LNCaP clone FGC (cell line): Measurements from ENCODE around the gene LRRC8B.

ENCODE experiments used
- DNase-seq: peaks from one replicate; pipeline ENCODE4 v3.0.0-alpha.2; 2011; ENCODE audit warnings: low read depth
- H3K4me3 ChIP-seq: 2 replicates; pipeline ENCODE4 v1.5.1; 2011; ENCODE audit warnings: mild to moderate bottlenecking, low read depth, low read length, control low read depth
- TF ChIP-seq, protein P1 (sequence below): IDR thresholded peaks from 2 replicates; pipeline ENCODE4 v1.5.1; 2012; ENCODE audit warnings: mild to moderate bottlenecking; ENCODE audit not compliant: control insufficient read depth, insufficient read depth; ENCODE audit errors: extremely low read depth

Gene LRRC8B

DNA sequence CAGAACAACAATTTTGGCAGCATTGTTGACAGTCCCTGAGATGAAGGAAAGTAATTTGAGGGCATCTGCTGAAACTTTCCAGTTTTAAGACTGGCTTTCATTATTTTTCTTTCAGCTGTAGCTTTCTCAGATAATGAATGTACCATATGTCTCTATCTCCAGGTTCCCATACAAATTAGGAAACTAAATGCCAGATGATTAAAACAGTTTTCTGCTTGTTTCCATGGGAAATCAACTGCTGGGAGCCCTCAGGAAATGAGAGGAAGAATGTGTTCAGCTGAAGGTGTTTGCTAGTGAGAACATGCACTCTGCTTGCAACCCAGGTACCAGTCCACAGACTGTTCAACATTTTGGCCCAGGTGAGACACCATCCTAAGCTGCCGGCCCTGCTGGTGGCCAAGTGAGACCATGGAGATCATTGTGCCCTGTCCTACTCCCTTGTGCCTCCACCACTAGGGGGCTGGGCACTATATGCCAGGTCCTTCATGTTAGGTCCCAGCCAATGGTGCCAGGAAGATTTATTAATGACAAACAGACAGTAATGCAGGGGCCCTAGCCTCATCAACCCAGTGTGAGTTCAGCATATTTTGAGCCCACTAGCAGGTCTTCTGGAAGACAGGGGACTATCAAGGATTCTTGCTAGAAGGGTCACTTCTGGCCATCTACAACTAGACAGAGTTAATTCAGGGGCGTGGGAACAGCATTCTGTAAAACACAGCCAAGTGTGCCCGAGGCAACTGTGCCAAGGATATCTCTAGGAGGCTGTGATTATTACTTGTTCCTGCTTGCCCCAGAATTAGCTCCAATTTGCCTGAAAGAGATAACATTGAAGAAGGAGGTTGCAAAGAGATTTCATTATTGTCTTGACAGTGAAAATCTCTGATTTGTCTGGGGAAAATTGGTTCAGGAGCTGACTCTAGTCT is 91.3 kb downstream of the LRRC8B start:
- TF ChIP-seq, protein P1, sequence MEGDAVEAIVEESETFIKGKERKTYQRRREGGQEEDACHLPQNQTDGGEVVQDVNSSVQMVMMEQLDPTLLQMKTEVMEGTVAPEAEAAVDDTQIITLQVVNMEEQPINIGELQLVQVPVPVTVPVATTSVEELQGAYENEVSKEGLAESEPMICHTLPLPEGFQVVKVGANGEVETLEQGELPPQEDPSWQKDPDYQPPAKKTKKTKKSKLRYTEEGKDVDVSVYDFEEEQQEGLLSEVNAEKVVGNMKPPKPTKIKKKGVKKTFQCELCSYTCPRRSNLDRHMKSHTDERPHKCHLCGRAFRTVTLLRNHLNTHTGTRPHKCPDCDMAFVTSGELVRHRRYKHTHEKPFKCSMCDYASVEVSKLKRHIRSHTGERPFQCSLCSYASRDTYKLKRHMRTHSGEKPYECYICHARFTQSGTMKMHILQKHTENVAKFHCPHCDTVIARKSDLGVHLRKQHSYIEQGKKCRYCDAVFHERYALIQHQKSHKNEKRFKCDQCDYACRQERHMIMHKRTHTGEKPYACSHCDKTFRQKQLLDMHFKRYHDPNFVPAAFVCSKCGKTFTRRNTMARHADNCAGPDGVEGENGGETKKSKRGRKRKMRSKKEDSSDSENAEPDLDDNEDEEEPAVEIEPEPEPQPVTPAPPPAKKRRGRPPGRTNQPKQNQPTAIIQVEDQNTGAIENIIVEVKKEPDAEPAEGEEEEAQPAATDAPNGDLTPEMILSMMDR = peak; percentile 29; the same call in 1 of the 2 replicates
- DNase-seq = no peak
- H3K4me3 ChIP-seq = no peak overlapping the region

DNA sequence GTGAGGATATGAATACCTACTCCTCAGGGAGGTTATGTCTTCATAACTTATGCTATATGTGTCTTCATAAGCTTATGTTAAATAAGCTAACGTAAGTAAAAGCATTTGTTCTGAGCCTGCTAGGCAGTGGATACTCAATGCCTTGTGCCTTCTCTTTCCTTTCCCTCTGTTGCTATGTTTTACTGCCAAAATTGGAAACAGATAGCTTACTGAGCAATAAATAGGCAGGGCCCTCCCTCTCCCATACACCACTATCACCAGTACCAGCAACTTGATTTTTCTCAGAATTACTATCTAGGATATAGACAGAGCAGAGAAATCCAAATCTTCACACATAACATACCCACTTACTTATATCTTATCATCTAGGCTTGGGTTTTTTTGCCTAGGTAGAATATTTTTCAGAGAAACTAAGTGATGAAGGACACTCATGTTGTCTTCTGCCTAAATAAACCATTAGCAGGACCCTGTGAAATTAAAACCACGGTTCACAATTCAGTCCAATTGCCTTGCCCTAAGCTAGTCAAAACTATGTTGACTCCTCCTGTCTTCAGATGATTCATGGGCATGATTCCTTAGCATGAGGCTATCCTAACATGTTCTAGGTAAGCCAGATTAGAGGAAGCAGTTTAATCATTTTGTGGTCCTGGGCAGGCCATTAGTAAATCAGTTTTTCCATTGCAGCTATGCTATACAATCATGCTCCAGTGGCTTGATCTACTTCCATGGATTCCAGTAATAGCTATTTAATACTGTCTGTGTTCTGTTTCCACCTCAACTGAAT is 92.4 kb downstream of the LRRC8B start:
- DNase-seq = no peak
- TF ChIP-seq, protein P1 = no peak
- no peak overlapping the region for H3K4me3 ChIP-seq

DNA sequence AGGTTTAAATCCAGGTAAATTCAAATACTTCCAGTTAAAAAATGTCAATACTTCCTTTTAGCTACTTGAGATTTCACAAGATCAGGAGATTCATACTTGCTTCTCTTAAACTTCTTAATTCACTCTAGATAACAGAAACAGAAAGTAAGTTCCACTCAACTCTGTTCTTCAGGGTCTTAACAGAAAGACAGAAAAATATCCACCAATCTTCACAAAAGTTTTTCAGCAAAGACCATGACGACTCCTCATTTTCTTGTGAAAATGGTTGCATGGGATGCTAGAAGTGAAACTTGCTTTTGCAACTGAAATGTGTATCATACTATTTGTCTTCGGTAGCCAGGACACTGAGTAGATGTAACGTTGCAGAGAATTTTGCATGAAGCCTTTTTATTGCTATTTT is 96.0 kb downstream of the LRRC8B start:
- DNase-seq = no peak
- H3K4me3 ChIP-seq = no peak overlapping the region
- TF ChIP-seq, protein P1 = no peak

DNA sequence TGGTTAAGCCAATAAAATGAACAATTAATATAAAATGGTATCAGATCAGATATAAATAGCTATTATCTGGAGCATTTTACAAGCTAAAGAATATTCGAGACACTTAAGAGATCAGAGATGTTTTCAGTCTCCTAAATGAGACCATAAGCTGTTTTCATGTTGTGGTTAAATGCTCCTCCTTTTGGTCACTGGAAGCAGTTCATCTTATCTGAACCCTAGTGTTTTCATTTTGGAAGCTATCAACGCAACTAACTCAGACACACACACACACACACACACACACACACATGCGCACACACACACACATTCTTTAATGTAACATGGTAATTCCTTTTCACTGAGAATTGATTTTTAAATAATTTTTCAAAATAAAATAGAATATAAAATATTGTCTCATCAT is 98.3 kb downstream of the LRRC8B start:
- DNase-seq = no peak
- TF ChIP-seq, protein P1 = peak; percentile 21; the same call in 1 of the 2 replicates
- no peak overlapping the region for H3K4me3 ChIP-seq

DNA sequence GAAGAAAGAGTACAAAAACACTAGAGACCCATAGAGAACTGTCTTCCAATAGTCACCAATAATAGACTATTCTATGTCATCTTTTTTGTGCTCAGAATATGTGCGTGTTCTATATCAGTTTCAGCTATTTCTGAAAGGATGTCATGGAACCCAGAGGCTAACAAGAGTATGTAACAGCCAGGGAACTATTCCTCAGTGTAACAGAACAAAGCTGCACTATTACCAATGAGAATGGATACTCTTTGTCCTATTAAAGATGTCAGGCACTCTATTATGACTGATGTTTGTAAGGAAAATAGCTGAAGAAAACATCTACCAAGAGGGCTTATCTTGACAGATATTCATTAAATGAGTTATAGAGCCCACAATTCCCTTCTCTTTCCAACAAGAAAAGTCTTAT is 99.7 kb downstream of the LRRC8B start:
- TF ChIP-seq, protein P1 = no peak

DNA sequence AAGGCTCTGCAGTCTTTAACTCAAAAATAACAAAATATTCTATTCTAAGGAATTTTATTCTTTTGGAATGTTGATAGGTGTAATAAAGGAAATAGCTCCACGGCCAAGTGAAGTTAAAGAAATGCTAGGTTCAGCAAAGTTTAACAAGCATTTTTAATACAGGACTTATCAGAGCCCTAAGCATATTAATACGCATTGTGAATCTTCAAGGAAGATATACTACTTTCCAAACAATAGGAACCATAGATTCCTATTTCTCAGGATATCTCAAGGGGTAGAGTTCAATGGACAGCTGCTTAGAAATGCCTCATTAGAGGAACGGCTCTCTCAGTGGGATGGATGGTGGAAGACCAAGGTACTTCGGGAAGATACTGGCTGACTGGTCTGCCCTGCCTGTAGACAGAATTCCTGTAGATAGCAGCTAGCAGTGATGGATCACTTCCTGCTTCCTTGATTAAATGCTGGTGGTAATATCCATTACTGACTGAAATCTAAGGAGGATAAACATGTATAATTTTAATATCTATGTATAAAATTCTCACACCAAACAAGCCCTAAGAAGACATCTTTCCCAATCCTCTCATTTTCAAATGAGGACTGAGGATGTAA is 100.2 kb downstream of the LRRC8B start:
- no peak for DNase-seq
- TF ChIP-seq, protein P1 = no peak
- H3K4me3 ChIP-seq = no peak overlapping the region

More for the DNA sequence above, 99.7 kb downstream of the LRRC8B start:
- DNase-seq = no peak
- H3K4me3 ChIP-seq = no peak overlapping the region
